Right lobe of liver (tissue), 6 donors: ENCODE data around the gene FSTL5. TPM values are rescaled to one million over a fixed set of nuclear protein-coding genes. Genes with fewer than 3 reads are reported as not detected.
"Not testable (repeated sequence)": the region's sequence is repeated elsewhere in the genome, so short reads cannot be mapped to it uniquely, and the experiment has no call there.

ENCODE experiments used
- ATAC-seq, 4 donors: fragments of 200-7000 bp; cut with Tn5 transposase; one replicate each; pipeline ENCODE4 v1.9.1; 2020; ENCODE audit warnings: mild to moderate bottlenecking in 4 of 4, moderate library complexity in 4 of 4
- DNase-seq, 3 donors: peaks; one replicate each; pipeline ENCODE4 v3.0.0-alpha.2; 2020
- H3K27ac ChIP-seq, 3 donors: fragments of 200-600 bp; one replicate each; pipeline ENCODE4 v1.8.0; 2022
- H3K27me3 ChIP-seq, 2 donors: fragments of 200-600 bp; one replicate each; pipeline ENCODE4 v1.8.0; 2022
- H3K36me3 ChIP-seq, 4 donors: fragments of 200-600 bp; sonication (generic) in 1 of 4; one replicate each; pipeline versions ENCODE4 v1.5.1 to v1.8.0; 2017 to 2022; ENCODE audit warnings: control low read depth in 1 of 4
- H3K4me1 ChIP-seq, 4 donors: fragments of 200-600 bp; sonication (generic) in 1 of 4; one replicate each; pipeline versions ENCODE4 v1.5.1 to v1.8.0; 2017 to 2022; ENCODE audit warnings: control low read depth in 1 of 4
- H3K4me3 ChIP-seq, 3 donors: fragments of 200-600 bp; one replicate each; pipeline ENCODE4 v1.8.0; 2022
- H3K9me3 ChIP-seq, 4 donors: fragments of 200-600 bp; sonication (generic) in 1 of 4; one replicate each; pipeline versions ENCODE4 v1.5.1 to v1.8.0; 2017 to 2022; ENCODE audit warnings: control low read depth in 1 of 4
- POLR2A ChIP-seq: fragments of 450-650 bp; IDR thresholded peaks from one replicate; pipeline ENCODE4 v1.6.1; 2017; ENCODE audit warnings: antibody characterized with exemption, mild to moderate bottlenecking
- WGBS: methylation state at CpG from one replicate; pipeline ENCODE4 v1.1.6; 2018; ENCODE audit warnings: low coverage, low lambda C conversion rate; ENCODE audit not compliant: insufficient coverage; ENCODE audit errors: missing lambda C conversion rate; 5-methylcytosine and 5-hydroxymethylcytosine counted together
- intact Hi-C, 2 donors: fragments of 100-400 bp; cut with DNase I; formaldehyde crosslinking; loops; one replicate each; pipeline versions ENCODE4 v1.11.2 to v1.14.1; 2022
- total RNA-seq, 6 experiments: library from RNA; depleted of rRNA in 2 of 6; stranded (reverse); fragments of >200 nt in 2 of 6; fragmentation: NEBNext Ultra II Directional in 3 of 6; extraction: Animal tissue kit (Norgen Biotek cat#: 25700) in 3 of 6; gene quantifications; one replicate each; pipeline versions ENCODE4 v1.1.0 to v1.2.4, GENCODE V29; 2016 to 2023
- TF ChIP-seq, protein P1 (sequence below), 4 donors: fragments of 200-600 bp in 3 of 4; fragments of 450-650 bp in 1 of 4; IDR thresholded peaks; one replicate each; pipeline versions ENCODE4 v1.5.1 to v1.8.0; 2016 to 2022; ENCODE audit warnings: antibody characterized with exemption in 4 of 4, mild to moderate bottlenecking in 2 of 4
- donor health status: DM: no; HTN: yes; CAD: no.
- donor health status: DM: no; HTN: no; CAD: no.
- donor health status: DM: no; HTN: no; CAD: no.
- donor health status: DM: no; HTN: yes; CAD: no.
- donor health status: DM: no; HTN: yes; CAD: no.

Gene FSTL5
- total RNA-seq, 6 experiments from 2014 or later = 0.12 to 0.95 TPM; not detected in 4

DNA sequence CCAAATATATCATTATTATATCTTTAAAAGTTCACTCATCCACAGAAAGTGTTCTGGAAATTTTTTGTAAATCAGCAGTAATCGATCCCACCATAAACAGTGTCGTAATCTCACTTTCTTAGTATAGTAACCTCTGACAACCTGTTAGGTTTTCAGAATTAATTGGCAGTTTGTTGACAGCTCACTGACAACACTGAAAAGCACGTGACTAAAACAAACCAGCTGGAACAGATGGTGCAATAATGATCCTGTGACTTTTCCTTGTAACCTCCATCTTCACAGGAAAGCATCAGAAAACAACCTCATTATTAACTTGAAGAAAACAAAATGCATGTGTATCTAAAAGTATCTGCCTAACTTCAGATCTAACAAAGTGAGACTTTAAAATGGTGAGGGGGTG lies 48.5 kb downstream of the FSTL5 start:
- TF ChIP-seq POLR2A = no peak
- TF ChIP-seq, protein P1, sequence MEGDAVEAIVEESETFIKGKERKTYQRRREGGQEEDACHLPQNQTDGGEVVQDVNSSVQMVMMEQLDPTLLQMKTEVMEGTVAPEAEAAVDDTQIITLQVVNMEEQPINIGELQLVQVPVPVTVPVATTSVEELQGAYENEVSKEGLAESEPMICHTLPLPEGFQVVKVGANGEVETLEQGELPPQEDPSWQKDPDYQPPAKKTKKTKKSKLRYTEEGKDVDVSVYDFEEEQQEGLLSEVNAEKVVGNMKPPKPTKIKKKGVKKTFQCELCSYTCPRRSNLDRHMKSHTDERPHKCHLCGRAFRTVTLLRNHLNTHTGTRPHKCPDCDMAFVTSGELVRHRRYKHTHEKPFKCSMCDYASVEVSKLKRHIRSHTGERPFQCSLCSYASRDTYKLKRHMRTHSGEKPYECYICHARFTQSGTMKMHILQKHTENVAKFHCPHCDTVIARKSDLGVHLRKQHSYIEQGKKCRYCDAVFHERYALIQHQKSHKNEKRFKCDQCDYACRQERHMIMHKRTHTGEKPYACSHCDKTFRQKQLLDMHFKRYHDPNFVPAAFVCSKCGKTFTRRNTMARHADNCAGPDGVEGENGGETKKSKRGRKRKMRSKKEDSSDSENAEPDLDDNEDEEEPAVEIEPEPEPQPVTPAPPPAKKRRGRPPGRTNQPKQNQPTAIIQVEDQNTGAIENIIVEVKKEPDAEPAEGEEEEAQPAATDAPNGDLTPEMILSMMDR (IDR thresholded peaks at IDR 0.05) = no peak
- H3K4me3 ChIP-seq = no peak overlapping the region
- DNase-seq = no peak
- 20% methylated on average over 3 of the region's 3 CpGs for WGBS
- H3K27ac ChIP-seq = no peak overlapping the region
- no peak for ATAC-seq
- H3K4me1 ChIP-seq = no peaks in the 10 kb centered on the region
- intact Hi-C loops = no loop called here
- H3K9me3 ChIP-seq = no peaks in the 10 kb centered on the region
- H3K36me3 ChIP-seq = no peaks in the 10 kb centered on the region
- no peaks in the 10 kb centered on the region for H3K27me3 ChIP-seq

DNA sequence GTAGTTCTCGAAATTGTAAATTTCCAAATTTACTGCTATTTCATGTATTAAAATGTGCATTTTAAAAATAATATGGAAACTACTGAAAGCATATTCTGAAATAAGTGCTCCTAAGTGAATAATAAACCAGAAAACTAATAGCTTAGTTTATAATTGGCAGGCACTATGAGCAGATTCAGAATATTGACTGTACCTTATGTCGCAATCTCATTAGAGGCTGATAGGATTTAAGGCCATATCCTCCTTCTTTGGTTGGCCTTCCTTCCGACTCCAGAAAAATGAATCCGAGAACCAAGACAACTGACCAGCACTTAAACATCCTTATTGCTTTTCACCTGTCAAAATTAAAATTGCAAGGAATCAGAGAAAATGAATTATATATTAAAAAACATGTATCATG lies 52.7 kb downstream of the FSTL5 start:
- TF ChIP-seq POLR2A = no peak
- TF ChIP-seq, protein P1 (IDR thresholded peaks at IDR 0.05) = no peak
- H3K4me1 ChIP-seq = no peaks in the 10 kb centered on the region
- H3K27ac ChIP-seq = no peak overlapping the region
- intact Hi-C loops = no loop called here
- WGBS = 61% methylated on average over 4 of the region's 4 CpGs
- H3K4me3 ChIP-seq = no peak overlapping the region
- no peaks in the 10 kb centered on the region for H3K36me3 ChIP-seq
- H3K27me3 ChIP-seq = no peaks in the 10 kb centered on the region
- no peaks in the 10 kb centered on the region for H3K9me3 ChIP-seq
- no peak for DNase-seq
- no peak for ATAC-seq

DNA sequence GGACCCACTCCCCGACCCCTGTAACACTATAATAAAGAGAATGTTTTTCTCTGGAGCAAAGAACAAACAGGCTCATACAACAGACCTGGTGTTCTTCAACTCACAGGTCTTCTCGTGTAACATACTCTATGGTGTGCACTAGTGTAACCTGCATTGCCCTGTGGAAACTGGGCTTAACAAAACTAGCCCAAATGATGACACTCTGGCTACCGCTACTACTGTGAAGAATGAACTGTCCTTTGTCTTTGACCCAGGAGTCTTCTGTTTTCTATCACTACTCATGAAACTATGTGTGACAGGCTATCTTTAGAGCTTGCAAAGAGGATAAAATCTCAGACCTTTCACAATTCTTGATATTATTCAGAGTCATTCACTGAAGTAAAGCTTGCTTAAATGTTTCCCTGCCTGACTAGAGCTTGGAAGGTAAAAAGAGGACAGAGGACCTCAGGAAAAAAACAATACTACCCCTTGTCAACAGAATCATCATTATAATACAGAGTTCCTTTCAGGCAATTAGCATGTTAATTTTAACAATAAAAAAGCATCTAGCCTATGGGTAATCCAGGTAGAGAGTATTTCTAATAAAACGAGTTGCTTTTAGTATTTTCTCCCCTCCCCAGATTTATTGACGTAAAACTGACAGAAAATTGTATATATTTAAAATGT lies 59.2 kb downstream of the FSTL5 start:
- intact Hi-C loops = no loop called here
- no peak for TF ChIP-seq POLR2A
- TF ChIP-seq, protein P1 (IDR thresholded peaks at IDR 0.05) = no peak
- ATAC-seq (no peak), DNase-seq (no peak)
- Histone ChIP-seq H3K4me3 (no peak overlapping the region), H3K27me3 (no peaks in the 10 kb centered on the region), H3K4me1 (no peaks in the 10 kb centered on the region), H3K9me3 (no peaks in the 10 kb centered on the region), H3K36me3 (no peaks in the 10 kb centered on the region), H3K27ac (no peak overlapping the region)
- WGBS = 46% methylated on average over 5 of the region's 5 CpGs

DNA sequence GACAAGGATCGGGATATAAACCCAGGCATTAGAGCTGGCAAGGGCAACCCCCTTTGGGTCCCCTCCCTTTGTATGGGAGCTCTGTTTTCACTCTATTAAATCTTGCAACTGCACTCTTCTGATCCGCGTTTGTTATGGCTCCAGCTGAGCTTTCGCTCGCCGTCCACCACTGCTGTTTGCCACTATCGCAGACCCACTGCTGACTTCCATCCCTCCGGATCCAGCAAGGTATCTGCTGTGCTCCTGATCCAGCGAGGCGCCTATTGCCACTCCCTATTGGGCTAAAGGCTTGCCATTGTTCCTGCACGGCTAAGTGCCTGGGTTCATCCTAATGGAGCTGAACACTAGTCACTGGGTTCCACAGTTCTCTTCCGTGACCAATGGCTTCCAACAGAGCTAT lies 59.9 kb downstream of the FSTL5 start:
- H3K27ac ChIP-seq, intact Hi-C loops, H3K27me3 ChIP-seq, H3K36me3 ChIP-seq, H3K4me3 ChIP-seq, H3K9me3 ChIP-seq, ATAC-seq, DNase-seq, H3K4me1 ChIP-seq: not testable (repeated sequence)
- WGBS = 82% methylated on average over 2 of the region's 12 CpGs

DNA sequence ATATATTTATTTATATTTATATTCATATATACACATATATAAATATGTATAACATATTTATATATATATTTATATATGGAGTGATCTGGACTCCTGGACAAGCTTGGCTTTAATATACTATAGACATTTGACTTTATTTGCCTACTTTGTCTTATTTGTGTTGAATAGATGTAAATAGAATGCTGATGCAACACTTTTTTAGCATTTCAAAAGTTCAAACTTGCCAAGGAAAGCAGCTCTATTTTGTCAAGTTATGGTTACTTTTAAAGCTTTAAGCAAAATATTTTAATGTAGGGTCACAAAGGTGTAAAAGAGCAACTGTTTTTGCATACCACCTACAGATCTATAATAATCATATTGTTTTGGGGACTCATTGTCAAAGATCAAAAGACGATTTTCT lies 61.1 kb downstream of the FSTL5 start:
- H3K4me3 ChIP-seq = no peak overlapping the region
- 6% methylated on average over 1 of the region's 1 CpG for WGBS
- no peak for TF ChIP-seq POLR2A
- TF ChIP-seq, protein P1 (IDR thresholded peaks at IDR 0.05) = no peak
- ATAC-seq = no peak
- DNase-seq = no peak
- no peaks in the 10 kb centered on the region for H3K9me3 ChIP-seq
- no peaks in the 10 kb centered on the region for H3K36me3 ChIP-seq
- H3K27me3 ChIP-seq = no peaks in the 10 kb centered on the region
- H3K4me1 ChIP-seq = no peaks in the 10 kb centered on the region
- H3K27ac ChIP-seq = no peak overlapping the region
- intact Hi-C loops = no loop called here
